ENCODE results near the gene PDK1.
"Not testable (repeated sequence)": the region's sequence is repeated elsewhere in the genome, so short reads cannot be mapped to it uniquely, and the experiment has no call there.

Gene PDK1

GRCh38 chr2:172552547-172553291, 3.2 kb upstream of the PDK1 start:
- no peak for DNase-seq (ENCODE audit: low read depth in 2 of 3, low spot score in 2 of 3)

DNA sequence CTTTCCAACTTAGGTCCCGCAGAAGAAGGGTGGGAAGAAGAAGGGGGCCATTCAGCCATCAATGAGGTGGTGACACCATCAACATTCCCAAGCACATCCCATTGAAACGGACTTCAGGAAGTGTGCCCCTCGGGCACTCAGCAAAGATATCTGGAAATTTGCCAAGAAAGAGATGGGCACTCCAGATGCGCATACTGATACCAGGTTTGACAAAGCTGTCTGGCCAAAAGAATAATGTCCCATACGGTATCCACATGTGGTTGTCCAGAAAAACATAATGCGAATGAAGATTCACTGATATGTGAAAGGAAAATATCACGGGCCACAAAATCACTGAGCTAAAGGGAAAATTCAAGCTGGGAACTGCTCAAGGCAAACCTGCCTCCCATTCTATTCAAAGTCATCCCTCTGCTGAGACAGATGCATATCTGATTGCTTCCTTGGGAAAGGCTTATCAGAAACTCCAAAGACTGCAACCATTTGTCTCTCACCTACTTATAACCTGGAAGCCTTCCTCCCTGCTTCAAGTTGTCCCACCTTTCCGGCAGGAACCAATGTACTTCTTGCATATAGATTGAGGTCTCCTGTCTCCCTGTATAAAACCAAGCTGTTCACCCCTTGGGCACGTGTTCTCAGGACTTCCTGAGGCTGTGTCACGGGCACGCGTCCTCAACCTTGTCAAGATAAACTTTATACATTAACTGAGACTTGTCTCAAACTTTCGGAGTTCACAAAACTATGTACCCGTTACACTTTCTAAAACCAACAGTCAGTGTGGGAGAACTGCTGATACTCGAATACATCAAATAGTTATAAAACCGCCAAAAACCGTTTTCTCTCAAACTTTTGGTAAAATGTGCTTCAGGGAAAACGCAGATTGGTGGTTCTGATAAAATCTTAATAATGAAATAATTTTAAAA, 1.3 kb upstream of the PDK1 start:
- DNase-seq (ENCODE audit: low read depth in 2 of 3, low spot score in 2 of 3), result no peak

DNA sequence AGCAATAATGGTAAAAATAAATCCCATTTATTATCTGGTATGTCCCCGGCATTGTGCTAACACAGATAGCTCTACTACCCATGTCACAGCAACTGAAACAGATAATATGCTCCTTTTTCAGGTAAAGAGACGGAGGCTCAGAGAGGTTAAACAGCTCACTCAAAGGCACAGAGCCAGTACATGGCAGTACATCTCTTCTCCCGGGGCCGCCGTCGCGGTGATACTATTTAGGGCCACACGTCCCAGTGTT, 693 bp upstream of the PDK1 start:
- no peak for DNase-seq (ENCODE audit: low read depth in 2 of 3, low spot score in 2 of 3)

DNA sequence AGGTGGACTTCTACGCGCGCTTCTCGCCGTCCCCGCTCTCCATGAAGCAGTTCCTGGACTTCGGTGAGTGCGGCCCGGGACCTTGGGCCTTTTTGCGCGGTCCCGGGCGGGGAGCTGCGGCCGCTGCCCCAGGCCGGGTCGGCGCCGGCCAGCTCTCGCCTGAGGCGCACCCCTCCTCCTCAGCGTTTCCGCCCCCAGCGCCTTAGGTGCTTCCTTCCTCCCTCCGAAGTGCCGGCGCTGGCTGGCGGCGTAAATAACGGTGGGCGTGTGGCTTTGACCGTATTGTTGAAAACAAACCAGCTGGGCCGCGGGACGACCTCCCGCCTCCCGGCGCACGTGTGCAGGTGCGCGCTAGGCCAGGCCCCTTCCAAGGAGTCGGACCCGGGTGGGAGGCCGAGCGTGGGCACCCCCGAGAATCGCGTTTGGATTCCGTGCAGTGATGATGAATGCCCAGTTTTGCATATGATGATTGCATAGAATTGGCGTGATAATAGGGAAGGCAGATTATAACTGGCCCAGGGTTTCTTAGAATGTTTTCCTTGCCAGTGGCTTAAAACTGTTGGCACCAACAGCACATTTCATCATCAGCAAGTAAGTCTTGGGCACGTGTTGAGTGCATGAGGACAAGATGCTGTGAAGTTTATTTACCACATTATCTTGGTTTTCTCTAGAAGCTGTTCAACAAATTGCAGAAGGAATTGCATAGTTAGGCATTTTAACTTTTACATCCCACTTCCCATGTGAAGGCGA, 569 bp downstream of the PDK1 start:
- peak; percentile 34 to 42 (median 34) for DNase-seq (ENCODE audit: low read depth in 2 of 3, low spot score in 2 of 3)

- DNase-seq (ENCODE audit: low read depth in 2 of 3, low spot score in 2 of 3), result no peak
Measured at GRCh38 chr2:172558372-172558771, 2.5 kb downstream of the PDK1 start.

GRCh38 chr2:172560721-172561120, 4.8 kb downstream of the PDK1 start:
- DNase-seq (ENCODE audit: low read depth in 2 of 3, low spot score in 2 of 3), result no peak

- DNase-seq (ENCODE audit: low read depth in 2 of 3, low spot score in 2 of 3), result no peak
Measured at GRCh38 chr2:172561270-172561669, 5.4 kb downstream of the PDK1 start.

DNA sequence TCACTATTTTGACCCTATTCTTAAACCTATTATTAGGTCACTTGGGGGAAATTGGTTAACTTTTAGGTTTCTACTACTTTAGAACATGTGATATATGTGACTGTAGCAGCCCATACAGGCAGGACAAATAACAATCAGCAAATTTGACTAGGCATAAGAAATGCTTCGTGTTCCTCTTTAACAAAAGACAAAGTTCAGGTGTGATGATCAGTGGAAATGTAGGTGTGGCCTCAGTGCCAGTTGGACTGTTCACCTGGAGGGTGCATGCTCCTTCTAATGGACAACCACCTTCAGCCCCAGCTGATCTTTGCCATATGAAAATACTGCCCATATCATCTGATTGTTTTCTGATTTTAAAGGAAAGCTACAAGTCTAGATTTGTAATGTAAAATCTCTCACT, 6.4 kb downstream of the PDK1 start:
- no peak for DNase-seq (ENCODE audit: low read depth in 2 of 3, low spot score in 2 of 3)

- DNase-seq (ENCODE audit: low read depth in 2 of 3, low spot score in 2 of 3), result no peak
Measured at GRCh38 chr2:172564376-172564775, 8.5 kb downstream of the PDK1 start.

DNA sequence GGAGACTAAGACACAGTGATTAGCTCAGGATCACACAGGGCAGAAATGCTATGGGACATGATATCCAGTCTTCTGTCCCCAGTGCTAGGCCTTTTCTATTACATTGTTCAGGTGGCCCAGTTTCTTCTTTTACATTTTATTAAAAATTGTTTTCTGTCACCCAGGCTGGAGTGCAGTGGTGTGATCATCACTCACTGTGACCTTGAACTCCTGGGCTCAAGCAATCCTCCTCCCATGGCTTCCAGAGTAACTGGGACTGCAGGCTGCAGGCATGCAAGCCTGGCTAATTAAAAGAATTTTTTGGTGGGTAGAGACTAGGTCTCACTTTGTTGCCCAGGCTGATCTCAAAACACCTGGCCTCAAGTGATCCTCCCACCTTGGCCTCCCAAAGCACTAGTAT, 15.4 kb downstream of the PDK1 start:
- no peak for DNase-seq (ENCODE audit: low read depth in 2 of 3, low spot score in 2 of 3)

GRCh38 chr2:172572981-172573380, 17.1 kb downstream of the PDK1 start:
- DNase-seq (ENCODE audit: low read depth in 2 of 3, low spot score in 2 of 3), result no peak

- no peak for DNase-seq (ENCODE audit: low read depth in 2 of 3, low spot score in 2 of 3)
Measured at GRCh38 chr2:172574965-172575364, 19.1 kb downstream of the PDK1 start.

DNA sequence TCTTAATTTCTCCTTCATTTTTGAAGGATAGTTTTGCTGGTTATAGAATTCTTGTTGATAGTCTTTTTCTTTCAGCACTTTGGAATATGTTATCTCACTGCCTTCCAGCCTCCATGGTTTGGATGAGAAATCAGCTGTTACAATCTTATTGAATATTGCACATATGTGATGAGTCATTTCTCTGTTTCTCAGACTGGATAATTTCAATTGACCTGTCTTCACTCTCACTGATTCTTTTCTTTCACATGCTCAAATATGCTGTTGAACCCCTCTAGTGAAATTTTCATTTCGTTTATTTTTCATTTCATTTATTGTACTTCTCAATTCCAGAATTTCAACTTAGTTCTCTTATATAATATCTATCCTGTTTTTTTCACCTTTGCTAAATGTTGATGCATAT, 22.2 kb downstream of the PDK1 start:
- DNase-seq (ENCODE audit: low read depth in 2 of 3, low spot score in 2 of 3), result no peak

DNA sequence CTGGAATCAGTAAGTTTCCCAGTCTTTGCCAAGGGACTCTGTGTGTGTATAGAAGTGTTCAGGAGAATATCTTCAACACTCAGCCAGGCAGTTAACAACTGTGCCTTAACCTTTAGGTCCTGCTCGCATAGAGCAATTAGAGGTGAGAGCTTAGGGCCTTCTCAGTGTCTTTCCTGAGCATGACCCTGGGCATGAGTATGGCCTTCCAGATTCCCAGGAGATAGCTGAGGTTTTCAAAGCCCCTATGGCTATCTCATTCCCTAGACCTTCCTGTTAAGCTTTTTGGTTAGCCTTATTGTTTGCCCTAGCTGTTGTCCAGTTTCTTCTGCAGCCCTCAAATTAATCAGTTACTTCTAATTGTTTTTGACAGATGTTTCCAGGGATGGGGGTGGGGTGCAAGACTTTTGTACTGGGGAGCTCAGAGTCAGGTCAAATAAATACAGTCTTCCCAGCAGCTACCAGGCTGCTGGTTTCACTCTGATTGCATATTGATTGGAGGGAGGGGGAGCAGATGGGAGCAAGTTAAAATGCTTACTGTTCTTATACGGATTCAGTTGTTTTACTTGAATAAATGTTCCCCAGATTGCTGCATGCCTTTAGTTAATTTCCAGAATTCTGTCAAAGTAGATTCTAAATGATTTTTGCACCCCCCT, 23.1 kb downstream of the PDK1 start:
- DNase-seq (ENCODE audit: low read depth in 2 of 3, low spot score in 2 of 3), result no peak

- DNase-seq (ENCODE audit: low read depth in 2 of 3, low spot score in 2 of 3), result no peak
Measured at GRCh38 chr2:172580544-172580943, 24.7 kb downstream of the PDK1 start.

DNA sequence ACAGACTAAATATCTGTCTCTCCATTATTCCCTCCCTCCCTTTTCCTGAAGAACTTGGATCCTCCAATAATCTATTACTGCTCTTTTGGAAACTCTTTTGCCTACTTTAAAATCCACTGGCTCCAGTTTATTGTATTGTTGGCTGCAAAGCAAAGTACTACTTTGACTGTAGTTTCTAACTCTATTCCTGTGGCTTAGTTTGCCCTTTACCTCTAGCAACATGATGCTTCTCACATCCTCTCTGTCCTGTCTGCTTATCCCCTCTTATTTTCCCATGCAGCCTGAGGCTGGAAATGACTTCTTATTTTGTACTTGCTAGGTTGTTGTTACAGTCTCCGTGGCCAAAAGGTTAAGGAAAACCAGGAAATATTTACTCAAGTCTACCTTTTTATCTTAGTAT, 26.8 kb downstream of the PDK1 start:
- DNase-seq (ENCODE audit: low read depth in 2 of 3, low spot score in 2 of 3), result no peak

GRCh38 chr2:172586245-172586891, 30.5 kb downstream of the PDK1 start:
- DNase-seq (ENCODE audit: low read depth in 2 of 3, low spot score in 2 of 3), result no peak

GRCh38 chr2:172587231-172587630, 31.3 kb downstream of the PDK1 start:
- not testable (repeated sequence) for DNase-seq (ENCODE audit: low read depth in 2 of 3, low spot score in 2 of 3)

DNA sequence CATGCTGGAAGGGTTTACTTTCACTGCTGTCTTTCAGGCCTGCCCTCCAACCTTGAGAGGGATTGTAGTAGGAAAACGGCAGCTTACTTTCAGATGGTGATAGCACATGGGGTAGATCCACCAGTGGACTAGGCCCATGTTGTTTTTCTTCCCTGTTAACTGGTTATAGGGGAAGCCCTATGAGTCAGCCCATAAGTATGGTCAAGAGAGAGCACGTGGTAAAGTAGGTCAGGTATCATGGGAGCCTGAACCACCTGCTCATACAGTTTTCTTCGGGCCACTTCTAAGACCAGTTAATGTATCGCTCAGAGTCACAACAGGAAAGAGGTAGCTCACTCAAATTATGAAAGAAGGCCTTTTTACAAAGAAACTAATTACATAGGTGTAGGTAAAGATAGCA, 33.0 kb downstream of the PDK1 start:
- DNase-seq (ENCODE audit: low read depth in 2 of 3, low spot score in 2 of 3), result no peak

DNA sequence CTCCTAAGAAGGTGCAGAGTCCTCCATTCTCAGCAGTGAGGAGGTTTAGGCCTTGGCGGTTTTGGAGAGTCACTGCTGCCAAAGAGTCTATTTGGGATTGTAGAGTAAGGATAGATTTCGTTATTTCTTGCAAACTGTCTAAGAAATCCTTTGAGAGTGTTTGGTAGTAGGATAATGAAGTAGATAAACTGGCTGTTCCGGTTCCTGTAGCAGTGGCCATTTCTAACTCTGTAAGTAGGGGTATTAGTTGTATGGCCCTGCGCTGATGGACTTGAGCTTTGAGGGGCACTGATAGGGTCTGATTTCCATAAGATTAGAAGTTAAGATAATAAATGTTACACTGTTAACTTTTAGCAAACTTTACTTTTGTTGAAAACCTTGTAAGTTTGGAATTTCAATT, 35.5 kb downstream of the PDK1 start:
- not testable (repeated sequence) for DNase-seq (ENCODE audit: low read depth in 2 of 3, low spot score in 2 of 3)

DNA sequence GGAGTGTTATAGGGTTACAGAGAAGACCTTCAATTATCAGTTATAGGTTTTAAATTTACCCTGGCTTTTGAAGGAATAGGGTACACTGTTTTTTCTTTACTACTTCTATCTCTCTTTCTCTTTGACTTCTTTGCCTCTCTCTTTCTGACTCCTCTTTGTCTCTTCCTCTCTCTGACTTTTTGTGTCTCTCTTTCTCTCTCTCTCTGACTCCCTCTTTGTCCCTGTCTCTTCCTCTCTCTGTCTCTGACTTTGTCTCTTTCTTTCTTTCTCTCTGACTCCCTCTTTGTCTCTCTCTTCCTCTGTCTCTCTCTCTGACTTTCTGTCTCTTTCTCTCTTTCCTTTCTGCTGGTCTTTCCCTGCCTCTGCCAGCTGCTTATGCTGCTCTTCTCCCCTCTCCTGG, 36.3 kb downstream of the PDK1 start:
- DNase-seq (ENCODE audit: low read depth in 2 of 3, low spot score in 2 of 3), result not testable (repeated sequence)
